Activated CD4-positive, alpha-beta T cell treated with anti-CD3 and anti-CD28 coated beads, Interleukin-2, amount 10 ng/mL, durations not matched to agents 24 days and 14 days (primary cell): ENCODE measurements around the gene EYA4. TPM values are rescaled to one million over a fixed set of nuclear protein-coding genes. Genes with fewer than 3 reads are reported as not detected.

Experiments
- DNase-seq: peaks from one replicate; pipeline ENCODE4 v3.0.0; 2022
- H3K27ac Mint-ChIP-seq: one replicate; pipeline ENCODE4 v1.8.0; 2022; ENCODE audit warnings: mild to moderate bottlenecking, mixed read lengths
- H3K27me3 Mint-ChIP-seq: one replicate; pipeline ENCODE4 v1.8.0; 2022; ENCODE audit warnings: mixed read lengths
- H3K36me3 Mint-ChIP-seq: one replicate; pipeline ENCODE4 v1.8.0; 2022; ENCODE audit warnings: low read depth, mild to moderate bottlenecking, mixed read lengths
- H3K4me1 Mint-ChIP-seq: one replicate; pipeline ENCODE4 v1.8.0; 2021; ENCODE audit warnings: mixed read lengths
- H3K4me3 Mint-ChIP-seq: one replicate; pipeline ENCODE4 v1.8.0; 2022; ENCODE audit warnings: mild to moderate bottlenecking, moderate library complexity, mixed read lengths
- H3K9me3 Mint-ChIP-seq: one replicate; pipeline ENCODE4 v1.8.0; 2021; ENCODE audit warnings: mixed read lengths
- intact Hi-C: fragments of 100-400 bp; cut with micrococcal nuclease; formaldehyde crosslinking; loops from one replicate; pipeline ENCODE4 v1.15.1; 2023
- total RNA-seq: library from RNA; stranded (reverse); gene quantifications from 2 replicates; pipeline ENCODE4 v1.2.3, GENCODE V29; 2022

The EYA4 gene
- total RNA-seq, 1 donor from 2014 or later: not detected

- intact Hi-C loops: no loop called here
- Mint-ChIP-seq H3K9me3 (no peaks in the 10 kb centered on the region), H3K27ac (no peak overlapping the region), H3K27me3 (no peaks in the 10 kb centered on the region), H3K4me3 (no peak overlapping the region), H3K36me3 (no peaks in the 10 kb centered on the region), H3K4me1 (no peaks in the 10 kb centered on the region)
- DNase-seq: no peak
These were observed 85.4 kb downstream of the EYA4 start for GRCh38 chr6:133326584-133326983.

- intact Hi-C loops: no loop called here
- Mint-ChIP-seq H3K27me3 (no peaks in the 10 kb centered on the region), H3K4me3 (no peak overlapping the region), H3K27ac (no peak overlapping the region), H3K36me3 (no peaks in the 10 kb centered on the region), H3K4me1 (no peaks in the 10 kb centered on the region), H3K9me3 (no peaks in the 10 kb centered on the region)
- no peak for DNase-seq
These were observed 92.7 kb downstream of the EYA4 start for GRCh38 chr6:133333852-133334251.

GRCh38 chr6:133337308-133337707 lies 96.2 kb downstream of the EYA4 start:
- Mint-ChIP-seq H3K27ac (no peak overlapping the region), H3K4me3 (no peak overlapping the region), H3K36me3 (no peaks in the 10 kb centered on the region), H3K4me1 (no peaks in the 10 kb centered on the region), H3K27me3 (no peaks in the 10 kb centered on the region), H3K9me3 (no peaks in the 10 kb centered on the region)
- intact Hi-C loops: no loop called here
- DNase-seq: no peak

- Mint-ChIP-seq H3K27me3 (no peaks in the 10 kb centered on the region), H3K4me1 (no peaks in the 10 kb centered on the region), H3K4me3 (no peak overlapping the region), H3K36me3 (no peaks in the 10 kb centered on the region), H3K27ac (no peak overlapping the region), H3K9me3 (no peaks in the 10 kb centered on the region)
- intact Hi-C loops: no loop called here
- DNase-seq: no peak
These were observed 98.6 kb downstream of the EYA4 start for GRCh38 chr6:133339543-133340384.

- no peak for DNase-seq
- H3K36me3 Mint-ChIP-seq: no peaks in the 10 kb centered on the region
- H3K27me3 Mint-ChIP-seq: no peaks in the 10 kb centered on the region
- H3K4me1 Mint-ChIP-seq: no peaks in the 10 kb centered on the region
- H3K9me3 Mint-ChIP-seq: no peaks in the 10 kb centered on the region
- intact Hi-C loops: no loop called here
- H3K4me3 Mint-ChIP-seq: no peak overlapping the region
- no peak overlapping the region for H3K27ac Mint-ChIP-seq
These were observed 99.4 kb downstream of the EYA4 start for GRCh38 chr6:133340557-133340956.

GRCh38 chr6:133341607-133342158 lies 100.5 kb downstream of the EYA4 start:
- H3K36me3 Mint-ChIP-seq: no peaks in the 10 kb centered on the region
- H3K4me3 Mint-ChIP-seq: no peak overlapping the region
- no peak for DNase-seq
- no peaks in the 10 kb centered on the region for H3K9me3 Mint-ChIP-seq
- intact Hi-C loops: no loop called here
- H3K4me1 Mint-ChIP-seq: no peaks in the 10 kb centered on the region
- H3K27ac Mint-ChIP-seq: no peak overlapping the region
- no peaks in the 10 kb centered on the region for H3K27me3 Mint-ChIP-seq

GRCh38 chr6:133343220-133343619 lies 102.1 kb downstream of the EYA4 start:
- Mint-ChIP-seq H3K36me3 (no peaks in the 10 kb centered on the region), H3K9me3 (no peaks in the 10 kb centered on the region), H3K27ac (no peak overlapping the region), H3K4me3 (no peak overlapping the region), H3K4me1 (no peaks in the 10 kb centered on the region), H3K27me3 (no peaks in the 10 kb centered on the region)
- no peak for DNase-seq
- intact Hi-C loops: no loop called here

- Mint-ChIP-seq H3K27me3 (no peaks in the 10 kb centered on the region), H3K9me3 (no peaks in the 10 kb centered on the region), H3K4me1 (no peaks in the 10 kb centered on the region), H3K4me3 (no peak overlapping the region), H3K27ac (no peak overlapping the region), H3K36me3 (no peaks in the 10 kb centered on the region)
- intact Hi-C loops: no loop called here
- no peak for DNase-seq
These were observed 107.7 kb downstream of the EYA4 start for GRCh38 chr6:133348846-133349245.

GRCh38 chr6:133350928-133351327 lies 109.8 kb downstream of the EYA4 start:
- DNase-seq: no peak
- intact Hi-C loops: no loop called here
- Mint-ChIP-seq H3K27me3 (no peaks in the 10 kb centered on the region), H3K4me1 (no peaks in the 10 kb centered on the region), H3K9me3 (no peaks in the 10 kb centered on the region), H3K4me3 (no peak overlapping the region), H3K36me3 (no peaks in the 10 kb centered on the region), H3K27ac (no peak overlapping the region)

- Mint-ChIP-seq H3K27me3 (no peaks in the 10 kb centered on the region), H3K9me3 (no peaks in the 10 kb centered on the region), H3K27ac (no peak overlapping the region), H3K4me1 (no peaks in the 10 kb centered on the region), H3K4me3 (no peak overlapping the region), H3K36me3 (no peaks in the 10 kb centered on the region)
- intact Hi-C loops: no loop called here
- no peak for DNase-seq
These were observed 110.9 kb downstream of the EYA4 start for GRCh38 chr6:133352046-133352445.

- H3K4me3 Mint-ChIP-seq: no peak overlapping the region
- no peaks in the 10 kb centered on the region for H3K9me3 Mint-ChIP-seq
- no peaks in the 10 kb centered on the region for H3K4me1 Mint-ChIP-seq
- no peaks in the 10 kb centered on the region for H3K27me3 Mint-ChIP-seq
- no peak overlapping the region for H3K27ac Mint-ChIP-seq
- H3K36me3 Mint-ChIP-seq: no peaks in the 10 kb centered on the region
- no peak for DNase-seq
- intact Hi-C loops: no loop called here
These were observed 111.9 kb downstream of the EYA4 start for GRCh38 chr6:133353061-133353460.

GRCh38 chr6:133355922-133356321 lies 114.8 kb downstream of the EYA4 start:
- Mint-ChIP-seq H3K9me3 (no peaks in the 10 kb centered on the region), H3K4me3 (no peak overlapping the region), H3K27ac (no peak overlapping the region), H3K36me3 (no peaks in the 10 kb centered on the region), H3K4me1 (no peaks in the 10 kb centered on the region), H3K27me3 (no peaks in the 10 kb centered on the region)
- no peak for DNase-seq
- intact Hi-C loops: no loop called here

- no peaks in the 10 kb centered on the region for H3K36me3 Mint-ChIP-seq
- H3K4me1 Mint-ChIP-seq: no peaks in the 10 kb centered on the region
- intact Hi-C loops: no loop called here
- no peak overlapping the region for H3K4me3 Mint-ChIP-seq
- no peaks in the 10 kb centered on the region for H3K9me3 Mint-ChIP-seq
- H3K27me3 Mint-ChIP-seq: no peaks in the 10 kb centered on the region
- H3K27ac Mint-ChIP-seq: no peak overlapping the region
- no peak for DNase-seq
These were observed 117.5 kb downstream of the EYA4 start for GRCh38 chr6:133358574-133359150.

- Mint-ChIP-seq H3K36me3 (no peaks in the 10 kb centered on the region), H3K27me3 (no peaks in the 10 kb centered on the region), H3K4me3 (no peak overlapping the region)
These were observed 118.1 kb downstream of the EYA4 start for GRCh38 chr6:133359256-133359655.

More at GRCh38 chr6:133359256-133359655, 118.1 kb downstream of the EYA4 start:
- DNase-seq: no peak
- no peaks in the 10 kb centered on the region for H3K9me3 Mint-ChIP-seq
- intact Hi-C loops: no loop called here
- H3K27ac Mint-ChIP-seq: no peak overlapping the region
- no peaks in the 10 kb centered on the region for H3K4me1 Mint-ChIP-seq
